GM12878 (cell line): Measurements from ENCODE around the gene AMN1.

Experiments
- BRCA1 ChIP-seq: IDR thresholded peaks from 2 replicates; pipeline ENCODE4 v1.6.1; 2011; ENCODE audit warnings: low read depth, low read length, improper control_type of control experiment
- CTCF ChIP-seq, 3 experiments: IDR thresholded peaks in 2 of 3; conservative IDR thresholded peaks in 1 of 3; 2 replicates each; pipeline ENCODE4 v1.5.1; 2011; ENCODE audit warnings: low read depth in 3 of 3, low read length in 3 of 3, mild to moderate bottlenecking in 3 of 3, control low read depth in 2 of 3, moderate library complexity in 2 of 3, inconsistent platforms in 1 of 3, mixed read lengths in 1 of 3; ENCODE audit not compliant: control insufficient read depth in 2 of 3, insufficient read depth in 1 of 3; ENCODE audit errors: extremely low read depth in 1 of 3
- E2F8 ChIP-seq: fragments of 450-650 bp; IDR thresholded peaks from 2 replicates; pipeline ENCODE4 v1.6.1; 2018; ENCODE audit warnings: mild to moderate bottlenecking, low read depth, moderate library complexity; ENCODE audit not compliant: partially characterized antibody
- EGR1 ChIP-seq, 2 experiments: IDR thresholded peaks; 1 replicate in 1 of 2; 2 replicates in 1 of 2; pipeline ENCODE4 v1.6.1; 2011 to 2012; ENCODE audit warnings: low read depth in 2 of 2, low read length in 2 of 2, borderline replicate concordance in 1 of 2, mild to moderate bottlenecking in 1 of 2, moderate library complexity in 1 of 2
- GABPA ChIP-seq: IDR thresholded peaks from 2 replicates; pipeline ENCODE4 v1.6.1; 2014; ENCODE audit warnings: antibody characterized with exemption, low read depth, mild to moderate bottlenecking, inconsistent platforms

- TF ChIP-seq CTCF (IDR thresholded peaks at IDR 0.05 in 2 of 3, conservative IDR thresholded peaks at IDR 0.05 in 1 of 3; ENCODE audit: control insufficient read depth in 2 of 3, extremely low read depth in 1 of 3, insufficient read depth in 1 of 3, low read depth in 3 of 3, low read length in 3 of 3) = no peak
- TF ChIP-seq E2F8 = no peak
- no peak for TF ChIP-seq BRCA1
- no peak for TF ChIP-seq EGR1 (IDR thresholded peaks at IDR 0.05; ENCODE audit: borderline replicate concordance in 1 of 2, low read depth in 2 of 2, low read length in 2 of 2)
- no peak for TF ChIP-seq GABPA
Measured at GRCh38 chr12:31772685-31773222, 43.9 kb upstream of the AMN1 start.
